DOHH2 (cell line): Measurements from ENCODE around the gene GLRA2.

ENCODE experiments used
- H3F3A ChIP-seq: fragments of 200-600 bp; sonication (generic), shearing (Covaris generic); 2 replicates; pipeline ENCODE4 v1.6.0; 2016; ENCODE audit warnings: antibody characterized with exemption, mild to moderate bottlenecking; ENCODE audit not compliant: control insufficient read depth, insufficient read depth
- H3K27ac ChIP-seq: fragments of 200-600 bp; sonication (generic); 2 replicates; pipeline ENCODE4 v1.5.1; 2014; ENCODE audit warnings: low read depth, mild to moderate bottlenecking, low read length, moderate library complexity
- H3K27me3 ChIP-seq: fragments of 200-600 bp; sonication (generic); 2 replicates; pipeline ENCODE4 v1.6.1; 2014; ENCODE audit warnings: mild to moderate bottlenecking, low read length, mixed read lengths; ENCODE audit not compliant: control insufficient read depth
- H3K36me3 ChIP-seq: fragments of 200-600 bp; sonication (generic); 2 replicates; pipeline ENCODE4 v1.6.1; 2014; ENCODE audit warnings: mild to moderate bottlenecking, low read length, moderate library complexity, mixed read lengths; ENCODE audit not compliant: control insufficient read depth
- H3K4me1 ChIP-seq: fragments of 200-600 bp; sonication (generic); 2 replicates; pipeline ENCODE4 v1.6.1; 2014; ENCODE audit warnings: mild to moderate bottlenecking, low read length, mixed read lengths; ENCODE audit not compliant: control insufficient read depth
- H3K4me2 ChIP-seq: fragments of 200-600 bp; sonication (generic); 2 replicates; pipeline ENCODE4 v1.6.0; 2014; ENCODE audit warnings: mild to moderate bottlenecking, low read length, moderate library complexity
- H3K4me3 ChIP-seq: fragments of 200-600 bp; sonication (generic); 2 replicates; pipeline ENCODE4 v1.5.1; 2014; ENCODE audit warnings: mild to moderate bottlenecking, low read length, mixed read lengths
- H3K79me2 ChIP-seq: fragments of 200-600 bp; sonication (generic); 2 replicates; pipeline ENCODE4 v1.6.1; 2014; ENCODE audit warnings: mild to moderate bottlenecking, low read length, mixed read lengths; ENCODE audit not compliant: control insufficient read depth
- H3K9me2 ChIP-seq: fragments of 200-600 bp; sonication (generic); replicated peaks from 2 replicates; pipeline ENCODE4 v1.6.1; 2014; ENCODE audit warnings: mild to moderate bottlenecking, low read length, mixed read lengths; ENCODE audit not compliant: control insufficient read depth
- H3K9me3 ChIP-seq: fragments of 200-600 bp; sonication (generic); 2 replicates; pipeline ENCODE4 v1.6.1; 2014; ENCODE audit warnings: antibody characterized with exemption, low read length, mixed read lengths; ENCODE audit not compliant: control insufficient read depth, insufficient read depth
- H4K20me1 ChIP-seq: fragments of 200-600 bp; sonication (generic); 2 replicates; pipeline ENCODE4 v1.6.0; 2014; ENCODE audit warnings: low read depth, mild to moderate bottlenecking, antibody characterized with exemption, low read length, moderate library complexity; ENCODE audit not compliant: control insufficient read depth, insufficient read depth
- CTCF ChIP-seq: fragments of 200-600 bp; sonication (generic); IDR thresholded peaks from one replicate; pipeline ENCODE4 v1.5.1; 2014; ENCODE audit warnings: antibody characterized with exemption, mild to moderate bottlenecking, low read depth, low read length; ENCODE audit not compliant: poor library complexity, severe bottlenecking
- EZH2phosphoT487 ChIP-seq: fragments of 200-600 bp; sonication (generic); IDR thresholded peaks from 2 replicates; pipeline ENCODE4 v1.6.1; 2017; ENCODE audit warnings: borderline replicate concordance, mild to moderate bottlenecking, antibody characterized with exemption, low read length, moderate library complexity, mixed read lengths

GLRA2 gene

GRCh38 chrX:14698790-14699189, 169.5 kb downstream of the GLRA2 start:
- H3F3A ChIP-seq: no peaks in the 10 kb centered on the region
- H3K79me2 ChIP-seq: no peaks in the 10 kb centered on the region
- H3K27ac ChIP-seq: no peak overlapping the region
- no peaks in the 10 kb centered on the region for H3K4me1 ChIP-seq
- no peaks in the 10 kb centered on the region for H3K9me3 ChIP-seq
- no peaks in the 10 kb centered on the region for H3K9me2 ChIP-seq
- H3K36me3 ChIP-seq: no peaks in the 10 kb centered on the region
- TF ChIP-seq CTCF (no peak), EZH2phosphoT487 (no peak)
- H3K4me3 ChIP-seq: no peak overlapping the region
- H4K20me1 ChIP-seq: no peaks in the 10 kb centered on the region
- no peaks in the 10 kb centered on the region for H3K27me3 ChIP-seq
- H3K4me2 ChIP-seq: no peak overlapping the region

- Histone ChIP-seq H4K20me1 (no peaks in the 10 kb centered on the region), H3K4me3 (no peak overlapping the region), H3K4me1 (no peaks in the 10 kb centered on the region), H3K9me2 (no peaks in the 10 kb centered on the region), H3K9me3 (no peaks in the 10 kb centered on the region), H3K4me2 (no peak overlapping the region), H3F3A (no peaks in the 10 kb centered on the region), H3K27me3 (no peaks in the 10 kb centered on the region), H3K36me3 (no peaks in the 10 kb centered on the region), H3K79me2 (no peaks in the 10 kb centered on the region), H3K27ac (no peak overlapping the region)
- no peak for TF ChIP-seq CTCF
- TF ChIP-seq EZH2phosphoT487: no peak
Observed at GRCh38 chrX:14700982-14701381, 171.6 kb downstream of the GLRA2 start.

- Histone ChIP-seq H3K4me3 (no peak overlapping the region), H3K4me1 (no peaks in the 10 kb centered on the region), H3K79me2 (no peaks in the 10 kb centered on the region), H3F3A (no peaks in the 10 kb centered on the region), H3K36me3 (no peaks in the 10 kb centered on the region), H3K27me3 (no peaks in the 10 kb centered on the region), H3K9me2 (no peaks in the 10 kb centered on the region), H3K9me3 (no peaks in the 10 kb centered on the region), H3K27ac (no peak overlapping the region), H4K20me1 (no peaks in the 10 kb centered on the region), H3K4me2 (no peak overlapping the region)
- TF ChIP-seq EZH2phosphoT487: no peak
- TF ChIP-seq CTCF: no peak
Observed at GRCh38 chrX:14702145-14702544, 172.8 kb downstream of the GLRA2 start.

- Histone ChIP-seq H3K9me3 (no peaks in the 10 kb centered on the region), H4K20me1 (no peaks in the 10 kb centered on the region), H3K9me2 (no peaks in the 10 kb centered on the region), H3K27me3 (no peaks in the 10 kb centered on the region), H3K27ac (no peak overlapping the region), H3K4me2 (no peak overlapping the region), H3K4me3 (no peak overlapping the region), H3F3A (no peaks in the 10 kb centered on the region), H3K79me2 (no peaks in the 10 kb centered on the region), H3K36me3 (no peaks in the 10 kb centered on the region), H3K4me1 (no peaks in the 10 kb centered on the region)
- TF ChIP-seq EZH2phosphoT487 (no peak), CTCF (no peak)
Observed at GRCh38 chrX:14712096-14712495, 182.8 kb downstream of the GLRA2 start.
